T-helper 2 cell (primary cell): Measurements from ENCODE around the gene ZNF571.

Experiments used
- DNase-seq, 5 experiments: peaks; one replicate each; pipeline versions ENCODE4 v3.0.0 to v3.0.0-alpha.2; 2012 to 2022
- total RNA-seq, 2 donors: gene quantifications; one replicate each; lab custom pipeline; 2026; lab: John Stamatoyannopoulos, UW

The ZNF571 gene
- 21.2 to 26.2 reads per million in 2 donors for total RNA-seq

- DNase-seq, result peak; percentile 72 to 96 (median 88)
Observed at GRCh38 chr19:37594304-37594981, at the start of gene ZNF571, which contains the start of gene ZNF540. TSS of gene ZNF571 (minus strand) at chr19:37594792. CDS start at chr19:37586676, 8,116 bp downstream. TSS of gene ZNF540 (plus strand) at chr19:37594876. CDS start at chr19:37598448, 3,572 bp downstream.

DNA sequence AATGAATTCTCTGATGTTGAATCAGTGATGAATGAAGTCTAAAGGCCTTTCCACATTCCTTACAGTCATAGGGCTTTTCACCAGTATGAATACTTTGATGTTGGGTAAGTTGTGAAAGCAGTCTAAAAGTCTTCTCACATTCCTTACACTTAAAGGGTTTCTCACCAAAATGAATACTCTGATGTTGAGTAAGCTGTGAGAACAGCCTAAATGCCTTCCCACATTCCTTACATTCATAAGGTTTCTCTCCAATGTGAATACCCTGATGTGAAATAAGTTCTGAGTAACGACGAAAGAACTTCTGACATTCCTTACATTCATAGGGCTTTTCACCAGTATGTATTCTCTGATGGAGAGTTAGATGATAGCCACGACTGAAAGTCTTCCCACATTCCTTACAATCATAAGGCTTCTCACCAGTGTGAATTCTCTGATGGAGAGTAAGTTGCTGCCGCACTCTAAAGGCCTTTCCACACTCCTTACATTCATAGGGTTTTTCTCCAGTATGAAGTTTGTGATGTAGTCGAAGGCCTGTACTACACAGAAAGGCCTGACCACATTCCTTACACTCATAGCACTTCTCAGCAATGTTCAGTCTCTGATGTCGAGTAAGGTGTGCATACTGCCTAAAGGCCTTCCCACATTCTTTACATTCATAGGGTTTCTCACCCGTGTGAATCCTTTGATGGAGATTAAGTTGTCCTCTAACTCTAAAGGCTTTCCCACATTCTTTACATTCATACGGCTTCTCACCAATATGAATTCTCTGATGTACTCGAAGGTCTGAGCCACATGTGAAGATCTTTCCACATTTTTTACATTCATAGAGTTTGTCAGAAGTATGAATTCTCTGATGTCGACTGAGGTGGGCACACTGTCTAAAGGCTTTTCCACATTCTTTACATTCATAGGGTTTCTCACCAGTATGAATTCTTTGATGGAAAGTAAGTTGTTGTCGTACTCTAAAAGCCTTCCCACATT, 40.8 kb upstream of the ZNF571 start:
- DNase-seq, result peak in 1 of 5 experiments; percentile 5

- peak; percentile 26 to 71 (median 56) for DNase-seq
Observed at GRCh38 chr19:37594982-37595382, 390 bp upstream of the ZNF571 start.

- no peak for DNase-seq
Observed at GRCh38 chr19:37593996-37594303, 642 bp downstream of the ZNF571 start.

DNA sequence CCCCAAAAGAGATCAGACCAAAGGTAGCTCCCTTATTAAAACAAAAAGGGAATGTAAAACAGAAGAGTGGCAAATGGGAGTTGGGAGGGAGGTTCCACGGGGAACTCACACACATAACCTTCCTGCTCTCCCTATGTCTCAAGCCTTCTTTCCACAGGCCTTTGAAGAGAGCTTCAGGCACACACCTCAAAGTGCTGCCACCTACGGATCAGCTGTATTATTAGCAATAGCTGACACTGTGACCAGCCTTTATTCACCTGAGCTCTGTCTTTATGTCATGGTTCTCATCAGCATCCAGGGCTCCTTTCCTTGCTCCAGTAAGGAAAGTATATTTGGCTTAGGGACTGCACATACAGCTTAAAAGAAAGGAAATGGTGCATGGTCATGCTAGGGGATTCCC, 11.3 kb downstream of the ZNF571 start:
- no peak for DNase-seq

- DNase-seq, result no peak
Observed at GRCh38 chr19:37572203-37572602, 22.4 kb downstream of the ZNF571 start.

GRCh38 chr19:37565370-37565669, 29.3 kb downstream of the ZNF571 start:
- no peak for DNase-seq

GRCh38 chr19:37564624-37565369, 29.8 kb downstream of the ZNF571 start:
- DNase-seq, result no peak

GRCh38 chr19:37563518-37563917, 31.1 kb downstream of the ZNF571 start:
- no peak for DNase-seq

- DNase-seq, result peak; percentile 21 to 85 (median 30)
Observed at GRCh38 chr19:37551129-37551993, 43.2 kb downstream of the ZNF571 start.

DNA sequence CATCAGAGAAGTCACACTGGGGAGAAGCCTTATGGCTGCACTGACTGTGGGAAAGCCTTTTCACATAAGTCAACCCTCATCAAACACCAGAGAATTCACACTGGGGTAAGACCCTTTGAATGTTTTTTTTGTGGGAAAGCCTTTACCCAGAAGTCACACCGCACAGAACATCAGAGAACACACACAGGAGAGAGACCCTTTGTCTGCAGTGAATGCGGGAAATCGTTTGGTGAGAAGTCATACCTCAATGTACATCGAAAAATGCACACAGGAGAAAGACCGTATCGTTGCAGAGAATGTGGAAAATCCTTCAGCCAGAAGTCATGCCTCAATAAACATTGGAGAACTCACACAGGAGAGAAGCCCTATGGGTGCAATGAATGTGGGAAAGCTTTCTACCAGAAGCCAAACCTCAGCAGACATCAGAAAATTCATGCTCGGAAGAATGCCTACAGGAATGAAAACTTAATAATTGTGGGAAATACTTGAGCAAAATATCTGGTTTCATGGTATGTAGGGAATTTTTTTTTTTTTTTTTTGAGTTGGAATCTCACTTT, 57.1 kb downstream of the ZNF571 start:
- DNase-seq, result no peak

- no peak for DNase-seq
Observed at GRCh38 chr19:37519890-37520289, 74.7 kb downstream of the ZNF571 start.
